Sigmoid colon (tissue), 4 donors: ENCODE results near the gene IL4.

ENCODE experiments used
- CTCF ChIP-seq, 4 experiments: fragments of 450-650 bp in 3 of 4; fragments of 200-600 bp in 1 of 4; IDR thresholded peaks; one replicate each; pipeline ENCODE4 v1.5.1; 2016 to 2019; ENCODE audit warnings: antibody characterized with exemption in 4 of 4, mild to moderate bottlenecking in 3 of 4, moderate library complexity in 2 of 4
- EP300 ChIP-seq, 4 donors: sonication (generic); formaldehyde crosslinking; IDR thresholded peaks; one replicate each; pipeline ENCODE4 v1.6.1; 2017; ENCODE audit warnings: antibody characterized with exemption in 4 of 4

DNA sequence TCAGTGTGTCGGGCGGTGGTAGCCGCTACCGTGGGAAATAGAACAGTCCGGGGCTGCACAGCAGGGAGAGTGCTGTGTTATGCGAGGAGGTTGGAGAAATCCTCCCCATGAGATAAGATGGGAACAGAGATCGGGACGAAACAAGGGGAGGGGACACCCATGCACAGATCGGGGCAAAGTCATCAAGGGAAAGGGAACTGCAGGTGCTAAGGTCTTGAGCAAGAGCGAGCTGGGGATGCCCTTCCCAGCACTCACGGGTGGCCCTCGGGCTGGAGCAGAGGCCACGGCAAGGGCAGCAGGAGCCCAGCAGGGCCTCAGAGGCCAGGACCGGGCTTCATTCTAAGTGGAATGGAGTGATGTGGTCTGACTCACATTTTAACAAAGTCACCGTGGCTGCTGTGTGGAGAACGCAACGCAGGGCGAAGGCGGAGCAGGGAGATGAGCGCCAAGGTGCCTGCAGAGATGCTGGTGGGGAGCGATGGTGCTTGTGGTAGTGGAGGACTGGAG lies 8.2 kb upstream of the IL4 start:
- TF ChIP-seq CTCF (IDR thresholded peaks at IDR 0.05) (no peak), EP300 (IDR thresholded peaks at IDR 0.05) (no peak)
